CD14-positive monocyte (primary cell): Measurements from ENCODE around the gene SOCS2. TPM values are rescaled to one million over a fixed set of nuclear protein-coding genes. Genes with fewer than 3 reads are reported as not detected.

ENCODE experiments used
- DNase-seq, 3 donors: peaks; one replicate each; pipeline ENCODE4 v3.0.0-alpha.2; 2011 to 2022
- H2AFZ ChIP-seq: 2 replicates; pipeline ENCODE4 v1.6.0; 2012; ENCODE audit warnings: mild to moderate bottlenecking, low read depth, low read length, inconsistent platforms; ENCODE audit not compliant: insufficient read depth, poor library complexity, severe bottlenecking
- H3K27ac ChIP-seq, 2 donors: 1 replicate in 1 of 2; 2 replicates in 1 of 2; pipeline ENCODE4 v1.5.1; 2012 to 2013; ENCODE audit warnings: low read length in 2 of 2, control low read depth in 1 of 2, inconsistent platforms in 1 of 2, low read depth in 1 of 2, mild to moderate bottlenecking in 1 of 2
- H3K27me3 ChIP-seq, 2 donors: one replicate each; pipeline versions ENCODE4 v1.6.0 to v1.6.1; 2011 to 2013; ENCODE audit warnings: low read length in 2 of 2; ENCODE audit not compliant: control insufficient read depth in 2 of 2, insufficient read depth in 2 of 2
- H3K36me3 ChIP-seq, 2 donors: replicated peaks in 1 of 2; 1 replicate in 1 of 2; 2 replicates in 1 of 2; pipeline versions ENCODE4 v1.5.1 to v1.6.1; 2012 to 2013; ENCODE audit warnings: low read length in 2 of 2, control low read depth in 1 of 2, inconsistent platforms in 1 of 2, mild to moderate bottlenecking in 1 of 2; ENCODE audit not compliant: insufficient read depth in 2 of 2, control insufficient read depth in 1 of 2
- H3K4me1 ChIP-seq, 2 donors: 1 replicate in 1 of 2; 2 replicates in 1 of 2; pipeline versions ENCODE4 v1.5.1 to v1.6.1; 2012 to 2013; ENCODE audit warnings: low read length in 2 of 2, control low read depth in 1 of 2, inconsistent platforms in 1 of 2, mild to moderate bottlenecking in 1 of 2, moderate library complexity in 1 of 2; ENCODE audit not compliant: insufficient read depth in 2 of 2, control insufficient read depth in 1 of 2
- H3K4me2 ChIP-seq: replicated peaks from 2 replicates; pipeline ENCODE3; 2012; ENCODE audit warnings: low read length, moderate library complexity, mild to moderate bottlenecking; ENCODE audit not compliant: poor library complexity, severe bottlenecking; ENCODE audit errors: extremely low read depth
- H3K4me3 ChIP-seq, 3 experiments: fragments of 200-600 bp in 1 of 3; sonication (generic) in 1 of 3; replicated peaks in 1 of 3; 1 replicate in 2 of 3; 2 replicates in 1 of 3; pipeline ENCODE4 v1.5.1; 2011 to 2013; ENCODE audit warnings: low read length in 3 of 3, mild to moderate bottlenecking in 3 of 3, control low read depth in 2 of 3, low read depth in 2 of 3, inconsistent platforms in 1 of 3, moderate library complexity in 1 of 3
- H3K79me2 ChIP-seq: 2 replicates; pipeline ENCODE4 v1.6.0; 2012; ENCODE audit warnings: mild to moderate bottlenecking, control low read depth, inconsistent platforms, low read length, moderate library complexity; ENCODE audit not compliant: insufficient read depth
- H3K9ac ChIP-seq: 2 replicates; pipeline ENCODE4 v1.6.0; 2017; ENCODE audit warnings: low read length, mild to moderate bottlenecking; ENCODE audit not compliant: insufficient read depth, poor library complexity, severe bottlenecking
- H3K9me3 ChIP-seq, 2 donors: replicated peaks in 1 of 2; 1 replicate in 1 of 2; 2 replicates in 1 of 2; pipeline versions ENCODE4 v1.5.1 to v1.6.1; 2012 to 2013; ENCODE audit warnings: low read length in 2 of 2, control low read depth in 1 of 2; ENCODE audit not compliant: control insufficient read depth in 1 of 2, insufficient read depth in 1 of 2
- H4K20me1 ChIP-seq: 2 replicates; pipeline ENCODE4 v1.6.0; 2012; ENCODE audit warnings: mild to moderate bottlenecking, low read length, control low read depth, moderate library complexity; ENCODE audit not compliant: insufficient read depth
- H3K27ac Mint-ChIP-seq, 7 donors: one replicate each; pipeline ENCODE4 v1.8.0; 2020; ENCODE audit warnings: mild to moderate bottlenecking in 7 of 7, mixed read lengths in 7 of 7, moderate library complexity in 6 of 7, inconsistent platforms in 2 of 7
- H3K27me3 Mint-ChIP-seq, 3 donors: one replicate each; pipeline ENCODE4 v1.8.0; 2021 to 2022; ENCODE audit warnings: low read depth in 3 of 3, mild to moderate bottlenecking in 3 of 3, mixed read lengths in 3 of 3, moderate library complexity in 3 of 3, inconsistent platforms in 1 of 3
- H3K36me3 Mint-ChIP-seq, 2 donors: one replicate each; pipeline ENCODE4 v1.8.0; 2020; ENCODE audit warnings: mixed read lengths in 2 of 2, inconsistent platforms in 1 of 2, mild to moderate bottlenecking in 1 of 2
- H3K4me1 Mint-ChIP-seq: one replicate; pipeline ENCODE4 v1.8.0; 2020; ENCODE audit warnings: mild to moderate bottlenecking, mixed read lengths
- H3K4me3 Mint-ChIP-seq, 2 donors: one replicate each; pipeline ENCODE4 v1.8.0; 2020; ENCODE audit warnings: mild to moderate bottlenecking in 2 of 2, mixed read lengths in 2 of 2, moderate library complexity in 1 of 2
- H3K9me3 Mint-ChIP-seq, 7 donors: one replicate each; pipeline ENCODE4 v1.8.0; 2020 to 2022; ENCODE audit warnings: mixed read lengths in 7 of 7, mild to moderate bottlenecking in 6 of 7, moderate library complexity in 6 of 7, inconsistent platforms in 2 of 7
- WGBS: methylation state at CpG from one replicate; pipeline ENCODE4 v1.1.5; 2013; ENCODE audit warnings: missing lambda C conversion rate; ENCODE audit not compliant: insufficient coverage; 5-methylcytosine and 5-hydroxymethylcytosine counted together
- intact Hi-C, 2 donors: fragments of 100-400 bp; cut with micrococcal nuclease; formaldehyde crosslinking; loops; one replicate each; pipeline versions ENCODE4 v1.15.0 to v1.15.1; 2023
- polyA plus RNA-seq, 3 donors: library from polyadenylated mRNA; depleted of rRNA in 1 of 3; unstranded in 2 of 3; stranded (reverse) in 1 of 3; fragments of 300-500 nt in 2 of 3; fragments of >200 nt in 1 of 3; fragmentation: Illumina TruSeq in 2 of 3; gene quantifications; 1 replicate in 2 of 3; 2 replicates in 1 of 3; pipeline ENCODE4 v1.2.3, GENCODE V29; 2012 to 2021
- TF ChIP-seq, protein P1 (sequence below): fragments of 200-600 bp; IDR thresholded peaks from one replicate; pipeline ENCODE4 v1.8.0; 2022; ENCODE audit warnings: antibody characterized with exemption, mild to moderate bottlenecking

SOCS2 gene
- polyA plus RNA-seq, 3 donors: 0.18 to 0.91 (median 0.22) TPM

DNA sequence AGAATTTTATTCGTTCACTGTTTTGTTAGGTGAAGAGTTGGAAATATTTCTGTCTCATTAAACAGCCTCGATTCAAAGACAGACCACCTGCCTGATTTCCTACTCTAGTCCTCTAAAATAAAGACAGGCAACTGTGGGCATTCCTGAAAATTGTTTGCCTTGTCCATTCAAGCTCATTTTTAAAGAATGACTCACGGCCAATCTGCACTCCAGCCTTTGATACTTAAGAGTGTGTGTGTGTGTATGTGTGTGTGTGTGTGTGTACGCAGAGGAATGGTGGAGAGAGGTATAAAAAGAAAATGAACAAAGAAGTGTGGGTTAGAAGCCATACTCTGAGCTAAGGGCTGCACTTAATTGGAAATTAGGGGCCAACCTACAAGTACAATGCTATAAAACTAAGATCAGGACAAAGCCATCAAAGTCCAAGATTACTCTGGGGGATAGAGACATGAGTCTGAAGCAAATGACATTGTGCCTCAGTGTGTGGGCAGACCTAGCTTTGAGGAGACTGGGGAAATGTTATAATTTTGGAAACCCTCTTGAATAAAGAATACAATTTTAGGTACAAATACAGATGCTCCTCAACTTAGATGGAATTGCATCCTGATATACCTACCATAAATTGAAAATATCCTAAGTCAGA, 45.6 kb upstream of the SOCS2 start:
- no peak overlapping the region for H3K4me3 Mint-ChIP-seq
- H3K9me3 Mint-ChIP-seq: peaks cover 0 to 2% (median 0%) of the 10 kb centered on the region in 7 donors
- peaks cover 0 to 6% (median 3%) of the 10 kb centered on the region in 3 donors for H3K27me3 Mint-ChIP-seq
- H2AFZ ChIP-seq: no peak overlapping the region
- H3K79me2 ChIP-seq: no peaks in the 10 kb centered on the region
- peaks cover 0 to 4% of the 10 kb centered on the region in 2 donors for H3K4me1 ChIP-seq
- TF ChIP-seq, protein P1, sequence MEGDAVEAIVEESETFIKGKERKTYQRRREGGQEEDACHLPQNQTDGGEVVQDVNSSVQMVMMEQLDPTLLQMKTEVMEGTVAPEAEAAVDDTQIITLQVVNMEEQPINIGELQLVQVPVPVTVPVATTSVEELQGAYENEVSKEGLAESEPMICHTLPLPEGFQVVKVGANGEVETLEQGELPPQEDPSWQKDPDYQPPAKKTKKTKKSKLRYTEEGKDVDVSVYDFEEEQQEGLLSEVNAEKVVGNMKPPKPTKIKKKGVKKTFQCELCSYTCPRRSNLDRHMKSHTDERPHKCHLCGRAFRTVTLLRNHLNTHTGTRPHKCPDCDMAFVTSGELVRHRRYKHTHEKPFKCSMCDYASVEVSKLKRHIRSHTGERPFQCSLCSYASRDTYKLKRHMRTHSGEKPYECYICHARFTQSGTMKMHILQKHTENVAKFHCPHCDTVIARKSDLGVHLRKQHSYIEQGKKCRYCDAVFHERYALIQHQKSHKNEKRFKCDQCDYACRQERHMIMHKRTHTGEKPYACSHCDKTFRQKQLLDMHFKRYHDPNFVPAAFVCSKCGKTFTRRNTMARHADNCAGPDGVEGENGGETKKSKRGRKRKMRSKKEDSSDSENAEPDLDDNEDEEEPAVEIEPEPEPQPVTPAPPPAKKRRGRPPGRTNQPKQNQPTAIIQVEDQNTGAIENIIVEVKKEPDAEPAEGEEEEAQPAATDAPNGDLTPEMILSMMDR: no peak
- H3K4me1 Mint-ChIP-seq: peaks cover 8% of the 10 kb centered on the region
- WGBS: no CpG with 5 or more reads among the region's 4 CpGs
- no peak overlapping the region for H3K4me3 ChIP-seq
- no peak overlapping the region for H3K4me2 ChIP-seq
- H3K9ac ChIP-seq: no peak overlapping the region
- DNase-seq: no peak
- no peak overlapping the region for H3K27ac ChIP-seq
- H3K9me3 ChIP-seq: no peaks in the 10 kb centered on the region
- no peaks in the 10 kb centered on the region for H3K27me3 ChIP-seq
- H3K36me3 Mint-ChIP-seq: no peaks in the 10 kb centered on the region
- no peak overlapping the region for H3K27ac Mint-ChIP-seq
- H3K36me3 ChIP-seq: no peaks in the 10 kb centered on the region
- intact Hi-C loops: no loop called here
- H4K20me1 ChIP-seq: no peaks in the 10 kb centered on the region

- H3K4me3 Mint-ChIP-seq: no peak overlapping the region
- H3K27ac ChIP-seq: no peak overlapping the region
- H3K27me3 ChIP-seq: no peaks in the 10 kb centered on the region
- no peak overlapping the region for H3K4me2 ChIP-seq
- no peak overlapping the region for H3K4me3 ChIP-seq
- no peaks in the 10 kb centered on the region for H3K9me3 ChIP-seq
- H3K36me3 Mint-ChIP-seq: no peaks in the 10 kb centered on the region
- no peaks in the 10 kb centered on the region for H4K20me1 ChIP-seq
- peaks cover 8% of the 10 kb centered on the region for H3K4me1 Mint-ChIP-seq
- peaks cover 0 to 2% (median 2%) of the 10 kb centered on the region in 3 donors for H3K27me3 Mint-ChIP-seq
- intact Hi-C loops: no loop called here
- no peak overlapping the region for H3K27ac Mint-ChIP-seq
- peak in 1 of 3 donors; percentile 17 for DNase-seq
- no peaks in the 10 kb centered on the region for H3K36me3 ChIP-seq
- WGBS: no CpG with 5 or more reads among the region's 5 CpGs
- peaks cover 0 to 4% of the 10 kb centered on the region in 2 donors for H3K4me1 ChIP-seq
- H2AFZ ChIP-seq: no peak overlapping the region
- H3K9ac ChIP-seq: no peak overlapping the region
- H3K9me3 Mint-ChIP-seq: peaks cover 0 to 2% (median 0%) of the 10 kb centered on the region in 7 donors
- no peaks in the 10 kb centered on the region for H3K79me2 ChIP-seq
- TF ChIP-seq, protein P1: no peak
These were observed 42.1 kb upstream of the SOCS2 start for GRCh38 chr12:93530358-93530757.
